Mammary microvascular endothelial cell (primary cell): ENCODE data around the gene NLN. TPM values are rescaled to one million over a fixed set of nuclear protein-coding genes. Genes with fewer than 3 reads are reported as not detected.

ENCODE experiments used
- total RNA-seq: library from RNA; depleted of rRNA; stranded (reverse); fragments of >200 nt; gene quantifications from 2 replicates; pipeline ENCODE4 v1.2.3, GENCODE V29; 2015

NLN gene
- 33.6 and 40.0 TPM in 2 replicates for total RNA-seq

GRCh38 chr5:65721720-65722574 lies at the start of gene NLN, which contains the start of gene SGTB:
TSS of gene NLN (plus strand) at chr5:65722205. CDS start at chr5:65722374, 169 bp downstream.
TSS of gene SGTB (minus strand) at chr5:65722109. CDS start at chr5:65720807, 1,302 bp downstream.

Other genes starting within 250 kb of the NLN start
- 20.1 and 20.6 TPM in 2 replicates for gene ADAMTS6, start 240.3 kb upstream of the NLN start, total RNA-seq
- 21.1 and 31.0 TPM in 2 replicates for gene CENPK, start 159.0 kb upstream of the NLN start, total RNA-seq
- 19.0 and 20.0 TPM in 2 replicates for gene PPWD1, start 158.9 kb upstream of the NLN start, total RNA-seq
- 5.3 and 6.3 TPM in 2 replicates for gene TRIM23, start 97.9 kb upstream of the NLN start, total RNA-seq
- 3.1 TPM in 2 replicates for gene SHLD3, start 97.2 kb upstream of the NLN start, total RNA-seq
- 15.2 and 15.7 TPM in 2 replicates for gene TRAPPC13, start 97.2 kb upstream of the NLN start, total RNA-seq
- 12.8 and 17.1 TPM in 2 replicates for gene SGTB, start 96 bp upstream of the NLN start, total RNA-seq
- gene ERBIN, start 204.4 kb downstream of the NLN start, total RNA-seq, result 30.0 and 36.2 TPM in 2 replicates